Mucosa of stomach (tissue), 1 donor: Measurements from ENCODE around the gene CCDC121.

Experiments used
- H3K27me3 ChIP-seq: one replicate; pipeline ENCODE4 v1.7.0; 2013; ENCODE audit warnings: mild to moderate bottlenecking, low read length; ENCODE audit not compliant: control insufficient read depth, insufficient read depth
- H3K36me3 ChIP-seq: one replicate; pipeline ENCODE4 v1.7.0; 2013; ENCODE audit warnings: low read length; ENCODE audit not compliant: control insufficient read depth, insufficient read depth
- H3K4me1 ChIP-seq: one replicate; pipeline ENCODE4 v1.7.0; 2013; ENCODE audit warnings: mild to moderate bottlenecking, low read length; ENCODE audit not compliant: control insufficient read depth, insufficient read depth
- H3K4me3 ChIP-seq: one replicate; pipeline ENCODE4 v1.7.0; 2013; ENCODE audit warnings: low read length
- H3K9ac ChIP-seq: one replicate; pipeline ENCODE4 v1.7.0; 2013; ENCODE audit warnings: mild to moderate bottlenecking, low read length, moderate library complexity
- H3K9me3 ChIP-seq: one replicate; pipeline ENCODE4 v1.7.0; 2013; ENCODE audit warnings: mild to moderate bottlenecking, low read length, moderate library complexity; ENCODE audit not compliant: control insufficient read depth
- donor health status: Pancreatic carcinoma.

The CCDC121 gene

GRCh38 chr2:27628767-27629709 is at the start of gene CCDC121, which contains the start of gene GPN1:
CCDC121 (minus strand) TSS chr2:27629012; CDS start chr2:27627799, 1,213 bp downstream.
GPN1 (plus strand) TSS chr2:27629050; CDS start chr2:27629059, 9 bp downstream.
- H3K36me3 ChIP-seq: no peaks in the 10 kb centered on the region
- peak within 1 kb of the TSS; percentile 85 for H3K4me3 ChIP-seq
- H3K9me3 ChIP-seq: no peaks in the 10 kb centered on the region
- H3K9ac ChIP-seq: peak within 1 kb of the TSS; percentile 94
- H3K4me1 ChIP-seq: peaks cover 11% of the 10 kb centered on the region
- no peaks in the 10 kb centered on the region for H3K27me3 ChIP-seq

- Histone ChIP-seq H3K27me3 (no peaks in the 10 kb centered on the region), H3K9ac (no peak overlapping the region), H3K36me3 (no peaks in the 10 kb centered on the region), H3K9me3 (no peaks in the 10 kb centered on the region), H3K4me1 (no peaks in the 10 kb centered on the region), H3K4me3 (no peak overlapping the region)
Measured at GRCh38 chr2:27672723-27673486, 44.1 kb upstream of the CCDC121 start.

GRCh38 chr2:27671235-27671634 is 42.4 kb upstream of the CCDC121 start:
- H3K4me1 ChIP-seq: no peaks in the 10 kb centered on the region
- H3K4me3 ChIP-seq: no peak overlapping the region
- no peaks in the 10 kb centered on the region for H3K9me3 ChIP-seq
- no peaks in the 10 kb centered on the region for H3K36me3 ChIP-seq
- H3K9ac ChIP-seq: no peak overlapping the region
- no peaks in the 10 kb centered on the region for H3K27me3 ChIP-seq

- Histone ChIP-seq H3K4me3 (no peak overlapping the region), H3K36me3 (no peaks in the 10 kb centered on the region), H3K27me3 (no peaks in the 10 kb centered on the region), H3K4me1 (peaks cover 9% of the 10 kb centered on the region), H3K9me3 (no peaks in the 10 kb centered on the region), H3K9ac (no peak overlapping the region)
Measured at GRCh38 chr2:27667446-27667845, 38.6 kb upstream of the CCDC121 start.

GRCh38 chr2:27664622-27665363 is 36.0 kb upstream of the CCDC121 start:
- H3K27me3 ChIP-seq: no peaks in the 10 kb centered on the region
- H3K36me3 ChIP-seq: no peaks in the 10 kb centered on the region
- H3K9me3 ChIP-seq: no peaks in the 10 kb centered on the region
- peak overlapping the region; percentile 81 for H3K9ac ChIP-seq
- H3K4me1 ChIP-seq: peaks cover 9% of the 10 kb centered on the region
- peak overlapping the region; percentile 81 for H3K4me3 ChIP-seq

- Histone ChIP-seq H3K27me3 (no peaks in the 10 kb centered on the region), H3K9ac (peak overlapping the region; percentile 81), H3K36me3 (no peaks in the 10 kb centered on the region), H3K9me3 (no peaks in the 10 kb centered on the region), H3K4me3 (peak overlapping the region; percentile 81), H3K4me1 (peaks cover 9% of the 10 kb centered on the region)
Measured at GRCh38 chr2:27664154-27664574, 35.4 kb upstream of the CCDC121 start.

GRCh38 chr2:27663285-27664153 is 34.7 kb upstream of the CCDC121 start, which contains the start of the genes SLC4A1AP and SUPT7L:
SLC4A1AP (plus strand) TSS chr2:27663889; CDS start chr2:27663915, 26 bp downstream.
SUPT7L (minus strand) TSS chr2:27663614; CDS start chr2:27662192, 1,422 bp downstream.
- peaks cover 9% of the 10 kb centered on the region for H3K4me1 ChIP-seq
- no peaks in the 10 kb centered on the region for H3K27me3 ChIP-seq
- no peaks in the 10 kb centered on the region for H3K36me3 ChIP-seq
- H3K9ac ChIP-seq: peak within 1 kb of the TSS; percentile 81
- peak within 1 kb of the TSS; percentile 81 for H3K4me3 ChIP-seq
- no peaks in the 10 kb centered on the region for H3K9me3 ChIP-seq

- H3K9me3 ChIP-seq: no peaks in the 10 kb centered on the region
- no peak overlapping the region for H3K9ac ChIP-seq
- peaks cover 9% of the 10 kb centered on the region for H3K4me1 ChIP-seq
- no peak overlapping the region for H3K4me3 ChIP-seq
- H3K27me3 ChIP-seq: no peaks in the 10 kb centered on the region
- H3K36me3 ChIP-seq: no peaks in the 10 kb centered on the region
Measured at GRCh38 chr2:27661371-27661770, 32.6 kb upstream of the CCDC121 start.

- no peaks in the 10 kb centered on the region for H3K9me3 ChIP-seq
- peaks cover 6% of the 10 kb centered on the region for H3K36me3 ChIP-seq
- H3K9ac ChIP-seq: no peak overlapping the region
- no peak overlapping the region for H3K4me3 ChIP-seq
- no peaks in the 10 kb centered on the region for H3K4me1 ChIP-seq
- no peaks in the 10 kb centered on the region for H3K27me3 ChIP-seq
Measured at GRCh38 chr2:27655155-27655951, 26.5 kb upstream of the CCDC121 start.

- H3K9me3 ChIP-seq: no peaks in the 10 kb centered on the region
- H3K36me3 ChIP-seq: peaks cover 6% of the 10 kb centered on the region
- H3K4me1 ChIP-seq: no peaks in the 10 kb centered on the region
- no peaks in the 10 kb centered on the region for H3K27me3 ChIP-seq
- H3K9ac ChIP-seq: no peak overlapping the region
- no peak overlapping the region for H3K4me3 ChIP-seq
Measured at GRCh38 chr2:27653397-27653796, 24.6 kb upstream of the CCDC121 start.
